Measurements from ENCODE around the gene FASTK.

GRCh38 chr7:151091003-151091402 is 10.4 kb upstream of the FASTK start:
- TF ChIP-seq CTCF (IDR thresholded peaks at IDR 0.05) (no peak), POLR2A (IDR thresholded peaks at IDR 0.05) (no peak)
